ACHN (cell line): Measurements from ENCODE around the gene THTPA.
"Not testable (repeated sequence)": the region's sequence is repeated elsewhere in the genome, so short reads cannot be mapped to it uniquely, and the experiment has no call there.

Source experiments
- DNase-seq: peaks from one replicate; pipeline ENCODE4 v3.0.0-alpha.2; 2015
- in situ Hi-C: cut with HindIII; loops from 2 replicates; pipeline ENCODE4 v1.10.0; 2017; ENCODE audit warnings: low sequenced_read_pairs, low pct_ligation_motif_present, low pct_unique_long_range_greater_than_20kb

The THTPA gene

GRCh38 chr14:23530375-23531055 lies 25.6 kb upstream of the THTPA start:
- DNase-seq: no peak
- in situ Hi-C loops: no loop called here

GRCh38 chr14:23531391-23531790 lies 24.7 kb upstream of the THTPA start:
- no peak for DNase-seq
- in situ Hi-C loops: no loop called here

- in situ Hi-C loops: no loop called here
Measured at GRCh38 chr14:23532658-23533057, 23.4 kb upstream of the THTPA start.

GRCh38 chr14:23533652-23534435 lies 22.2 kb upstream of the THTPA start:
- DNase-seq: no peak
- in situ Hi-C loops: no loop called here

More at GRCh38 chr14:23532658-23533057, 23.4 kb upstream of the THTPA start:
- no peak for DNase-seq

GRCh38 chr14:23535943-23536342 lies 20.1 kb upstream of the THTPA start:
- in situ Hi-C loops: no loop called here
- no peak for DNase-seq

- in situ Hi-C loops: no loop called here
- no peak for DNase-seq
Measured at GRCh38 chr14:23536494-23536893, 19.6 kb upstream of the THTPA start.

- DNase-seq, in situ Hi-C loops: not testable (repeated sequence)
Measured at GRCh38 chr14:23536906-23537305, 19.2 kb upstream of the THTPA start.

GRCh38 chr14:23537351-23538049 lies 18.6 kb upstream of the THTPA start:
- DNase-seq: peak; percentile 27
- in situ Hi-C loops: no loop called here

GRCh38 chr14:23538050-23538718 lies 17.9 kb upstream of the THTPA start:
- DNase-seq: no peak
- in situ Hi-C loops: no loop called here

GRCh38 chr14:23538785-23539184 lies 17.3 kb upstream of the THTPA start:
- in situ Hi-C loops: no loop called here
- DNase-seq: no peak

- in situ Hi-C loops: no loop called here
- DNase-seq: peak; percentile 57
Measured at GRCh38 chr14:23539248-23540140, 16.6 kb upstream of the THTPA start.

GRCh38 chr14:23540141-23540469 lies 16.0 kb upstream of the THTPA start:
- in situ Hi-C loops: no loop called here
- no peak for DNase-seq

- DNase-seq: no peak
- in situ Hi-C loops: no loop called here
Measured at GRCh38 chr14:23542261-23542660, 13.8 kb upstream of the THTPA start.

- in situ Hi-C loops: no loop called here
Measured at GRCh38 chr14:23543403-23543802, 12.7 kb upstream of the THTPA start.

GRCh38 chr14:23544511-23545447 lies 11.3 kb upstream of the THTPA start:
- no peak for DNase-seq
- in situ Hi-C loops: no loop called here

More at GRCh38 chr14:23543403-23543802, 12.7 kb upstream of the THTPA start:
- no peak for DNase-seq

- in situ Hi-C loops: no loop called here
- DNase-seq: no peak
Measured at GRCh38 chr14:23545740-23546365, 10.2 kb upstream of the THTPA start.
